ENCODE data around the gene TRA2B.

The TRA2B gene

GRCh38 chr3:185949515-185949914, 11.7 kb upstream of the TRA2B start:
- no peak for DNase-seq

DNA sequence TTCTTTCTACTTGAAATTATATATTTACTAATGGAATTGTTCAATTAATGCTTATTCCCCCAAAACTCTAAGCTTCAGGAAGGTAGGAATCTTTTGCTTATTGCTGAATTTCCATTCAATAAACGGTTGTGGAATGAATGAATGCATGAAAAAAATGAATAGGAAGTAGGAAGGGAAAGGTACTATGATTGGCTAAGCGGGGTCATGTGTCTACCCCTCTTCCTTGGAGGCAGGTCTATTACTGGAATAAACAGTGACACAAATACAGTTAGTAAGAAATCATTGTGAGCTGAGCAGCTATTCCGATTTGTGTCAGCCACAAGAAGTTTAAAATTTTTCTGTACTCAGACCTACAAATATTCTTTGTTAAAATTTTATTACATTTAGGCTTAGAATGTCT, 10.5 kb upstream of the TRA2B start:
- no peak for DNase-seq

DNA sequence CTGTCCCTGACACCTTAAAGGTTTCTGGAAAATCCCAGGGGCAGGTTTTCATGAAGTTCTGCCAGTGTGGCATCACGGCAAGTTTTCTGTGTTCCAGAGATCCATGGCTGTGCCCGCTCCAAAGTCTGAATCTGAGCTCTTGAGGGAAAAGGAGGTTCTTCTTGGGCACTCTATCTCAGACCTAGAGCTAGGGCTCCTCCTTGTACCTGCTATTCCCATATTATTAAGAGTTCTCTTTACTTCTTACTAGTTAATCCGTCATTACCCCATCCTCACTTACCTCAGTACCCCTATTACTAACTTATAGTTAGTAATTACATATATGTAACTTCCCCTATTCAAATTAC, 5.9 kb upstream of the TRA2B start:
- no peak for DNase-seq

GRCh38 chr3:185942907-185943759, 5.3 kb upstream of the TRA2B start:
- peak; percentile 81 for DNase-seq

- no peak for DNase-seq
Measured at GRCh38 chr3:185942396-185942795, 4.6 kb upstream of the TRA2B start.

GRCh38 chr3:185940951-185941350, 3.1 kb upstream of the TRA2B start:
- DNase-seq, result no peak

DNA sequence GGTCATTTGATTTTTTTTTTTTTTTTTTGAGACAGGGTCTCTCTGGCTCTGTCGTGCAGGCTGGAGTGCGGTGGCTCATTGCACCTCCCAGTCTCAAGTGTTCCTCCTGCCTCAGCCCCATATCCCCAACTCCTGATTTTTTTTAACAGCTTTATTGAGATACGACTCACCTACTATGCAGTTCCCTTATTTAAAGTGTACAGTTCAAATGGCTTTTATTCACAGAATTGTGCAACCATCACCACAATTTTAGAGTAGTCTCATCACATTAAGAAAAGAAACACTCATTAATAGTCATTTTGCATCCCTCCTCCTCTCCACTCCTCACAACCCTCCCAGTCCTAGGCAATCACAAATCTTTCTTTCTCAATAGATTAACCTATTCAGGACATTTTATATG, 1.9 kb upstream of the TRA2B start:
- no peak for DNase-seq

DNA sequence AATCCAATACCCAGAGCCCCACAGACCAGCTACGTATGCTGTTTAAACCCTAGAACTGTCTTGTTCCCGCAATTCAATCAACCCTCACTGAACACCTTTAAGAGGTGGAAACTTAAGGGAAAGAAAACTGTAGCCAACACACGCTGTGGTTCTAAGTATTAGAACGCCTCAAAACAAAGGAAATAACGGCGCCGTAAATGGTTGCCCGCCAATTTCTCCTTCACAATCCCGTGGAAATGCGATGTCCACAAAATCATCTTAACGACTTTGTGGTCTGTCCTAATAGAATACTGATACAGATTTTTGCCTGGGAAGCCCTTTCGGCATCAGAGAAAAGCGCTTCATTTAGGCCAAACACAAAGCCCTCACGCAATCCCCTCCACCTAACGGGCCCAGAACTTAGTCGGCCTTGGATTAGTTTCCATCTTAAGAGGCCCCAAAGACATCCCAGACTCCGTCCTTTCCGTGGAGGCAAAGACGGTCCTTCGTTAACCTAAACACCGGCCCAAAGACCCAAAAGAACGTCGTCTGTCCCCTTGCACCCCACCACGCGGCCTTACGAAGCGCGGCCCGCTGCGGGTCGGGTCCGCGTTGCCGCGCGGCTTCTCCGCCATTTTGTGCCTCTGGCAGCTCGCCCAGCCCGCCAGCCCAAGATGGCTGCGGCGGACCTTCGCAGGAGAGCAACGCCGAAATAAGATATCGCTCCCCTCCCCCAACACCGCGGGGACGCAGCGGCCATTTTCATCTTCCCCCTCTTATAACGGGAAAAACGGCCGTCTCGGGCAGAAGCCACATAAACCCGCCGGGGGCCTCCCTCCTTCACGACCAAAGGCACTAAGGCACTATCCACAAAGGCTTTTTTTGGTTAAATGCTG, 763 bp downstream of the TRA2B start:
- peak; percentile 73 for DNase-seq

GRCh38 chr3:185936273-185936629, 1.6 kb downstream of the TRA2B start:
- no peak for DNase-seq

DNA sequence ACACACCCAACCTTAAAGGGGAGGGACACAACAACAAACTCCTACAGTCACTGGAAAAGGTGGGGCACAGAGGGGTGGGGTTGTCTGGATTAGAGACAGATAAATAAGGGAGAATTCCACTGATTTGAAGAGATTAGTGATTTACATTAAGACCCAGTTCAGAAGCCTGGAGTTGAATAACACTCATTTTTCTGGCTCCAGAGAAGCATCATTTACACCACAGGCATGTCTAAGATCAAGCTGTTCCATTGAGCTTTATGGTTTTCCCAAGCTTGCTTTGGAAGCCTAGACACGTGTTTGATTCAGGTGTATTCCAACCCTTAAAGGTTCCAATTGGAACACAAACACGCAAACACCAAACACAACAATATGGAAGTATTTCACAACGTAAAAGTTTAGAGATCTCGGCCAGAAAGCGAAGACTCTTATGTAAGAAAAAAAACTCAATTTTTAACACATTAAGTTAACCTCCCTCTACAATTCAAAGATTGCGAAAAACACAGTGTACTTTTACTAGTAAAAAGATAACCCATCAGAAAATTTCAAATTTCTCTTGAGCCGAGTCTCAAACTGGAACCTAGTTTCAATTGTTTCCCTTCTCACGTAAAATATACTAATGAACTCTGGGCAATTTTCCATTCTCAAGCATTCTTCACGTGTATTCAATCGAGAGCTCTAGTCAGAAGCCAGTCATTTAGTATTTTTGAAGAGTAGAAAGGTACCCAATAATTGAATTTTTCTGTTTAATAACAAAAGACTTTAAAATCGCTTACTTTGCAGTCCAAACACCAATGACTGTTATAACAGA, 2.1 kb downstream of the TRA2B start:
- DNase-seq, result no peak

DNA sequence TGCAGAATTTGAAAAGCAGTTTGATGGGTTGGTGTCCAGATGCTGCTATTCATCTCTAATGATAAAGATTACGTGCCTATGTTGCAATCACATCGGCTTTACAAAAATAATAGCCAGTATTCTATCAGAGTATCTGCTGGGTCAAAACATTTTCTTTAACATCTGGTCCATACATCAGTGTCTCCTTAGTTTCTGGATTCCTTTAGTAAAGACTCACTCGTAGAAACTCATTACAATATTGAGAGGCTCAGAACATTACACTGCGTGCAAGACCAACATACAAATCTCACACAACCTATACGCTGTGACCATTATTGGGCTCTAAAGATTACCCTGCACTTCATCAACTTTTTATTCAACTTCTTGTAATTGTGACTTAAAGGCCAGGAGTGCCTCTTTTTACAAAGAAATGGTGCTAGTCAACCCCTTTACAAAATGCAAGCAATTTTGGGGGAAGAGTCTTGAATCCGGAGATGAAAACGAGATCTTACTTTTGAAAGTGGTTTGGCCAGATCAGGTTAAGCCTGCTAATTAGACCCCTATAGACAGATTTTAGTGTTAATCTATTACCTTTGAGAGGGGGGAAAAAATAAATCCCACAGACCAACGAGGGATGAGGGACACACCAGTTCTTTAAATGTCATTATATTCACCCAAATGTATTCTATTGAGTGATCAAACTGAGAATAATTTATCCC, 2.9 kb downstream of the TRA2B start:
- no peak for DNase-seq

DNA sequence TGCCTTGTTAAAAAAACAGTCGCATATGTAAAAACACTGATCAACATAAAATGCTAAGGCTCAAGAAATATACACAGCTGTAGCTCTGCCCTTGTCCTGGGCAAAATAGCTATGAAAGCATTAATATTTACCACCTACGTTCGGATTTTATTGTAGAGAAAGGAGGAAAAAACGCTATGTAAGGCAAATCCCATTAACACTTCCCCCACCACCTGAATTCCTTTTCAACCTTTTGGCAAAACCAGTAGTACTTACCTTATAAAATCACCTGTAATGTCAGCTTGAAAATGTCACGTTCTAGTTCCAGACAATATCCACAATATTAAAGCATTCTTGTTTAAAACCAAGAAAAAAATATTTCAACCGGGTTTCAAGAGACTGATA, 3.6 kb downstream of the TRA2B start:
- no peak for DNase-seq

DNA sequence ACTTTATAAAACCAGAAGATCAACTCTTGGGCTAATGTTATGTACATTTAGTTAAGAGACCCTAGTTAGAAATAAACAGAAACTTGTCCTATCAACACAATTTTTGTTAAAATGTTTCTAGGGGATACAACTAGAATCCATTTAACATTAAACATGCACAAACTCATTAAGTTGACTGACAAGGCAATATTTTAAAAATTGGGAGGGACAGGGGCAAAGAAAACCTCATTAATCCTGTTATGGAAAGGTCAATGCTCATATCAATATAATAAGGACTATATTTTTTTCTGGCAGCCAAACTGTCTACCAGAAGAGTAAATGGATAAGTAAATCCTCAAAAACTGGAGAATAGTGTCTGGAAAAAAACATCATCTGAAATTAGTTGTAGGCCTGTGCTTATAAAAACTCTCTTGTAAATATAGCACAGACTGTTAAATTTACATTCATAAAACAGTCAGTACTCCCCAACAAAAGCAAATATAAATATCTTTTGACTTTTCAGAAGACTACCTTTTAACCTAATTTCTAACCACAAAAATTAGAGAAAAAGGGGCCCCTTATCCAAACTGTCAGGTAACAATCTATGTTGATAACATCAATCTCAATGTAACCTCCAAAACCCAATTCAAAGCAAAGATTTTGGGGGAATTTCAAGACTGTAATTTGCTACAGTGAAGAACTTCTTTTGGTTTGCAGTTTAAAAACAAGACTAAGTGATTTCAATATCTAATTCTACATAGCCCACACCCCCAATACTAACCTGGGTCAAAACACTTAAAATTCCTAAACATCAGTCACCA, 4.2 kb downstream of the TRA2B start:
- DNase-seq, result no peak

GRCh38 chr3:185931777-185932612, 5.8 kb downstream of the TRA2B start:
- DNase-seq, result no peak

GRCh38 chr3:185930393-185931107, 7.3 kb downstream of the TRA2B start:
- no peak for DNase-seq

DNA sequence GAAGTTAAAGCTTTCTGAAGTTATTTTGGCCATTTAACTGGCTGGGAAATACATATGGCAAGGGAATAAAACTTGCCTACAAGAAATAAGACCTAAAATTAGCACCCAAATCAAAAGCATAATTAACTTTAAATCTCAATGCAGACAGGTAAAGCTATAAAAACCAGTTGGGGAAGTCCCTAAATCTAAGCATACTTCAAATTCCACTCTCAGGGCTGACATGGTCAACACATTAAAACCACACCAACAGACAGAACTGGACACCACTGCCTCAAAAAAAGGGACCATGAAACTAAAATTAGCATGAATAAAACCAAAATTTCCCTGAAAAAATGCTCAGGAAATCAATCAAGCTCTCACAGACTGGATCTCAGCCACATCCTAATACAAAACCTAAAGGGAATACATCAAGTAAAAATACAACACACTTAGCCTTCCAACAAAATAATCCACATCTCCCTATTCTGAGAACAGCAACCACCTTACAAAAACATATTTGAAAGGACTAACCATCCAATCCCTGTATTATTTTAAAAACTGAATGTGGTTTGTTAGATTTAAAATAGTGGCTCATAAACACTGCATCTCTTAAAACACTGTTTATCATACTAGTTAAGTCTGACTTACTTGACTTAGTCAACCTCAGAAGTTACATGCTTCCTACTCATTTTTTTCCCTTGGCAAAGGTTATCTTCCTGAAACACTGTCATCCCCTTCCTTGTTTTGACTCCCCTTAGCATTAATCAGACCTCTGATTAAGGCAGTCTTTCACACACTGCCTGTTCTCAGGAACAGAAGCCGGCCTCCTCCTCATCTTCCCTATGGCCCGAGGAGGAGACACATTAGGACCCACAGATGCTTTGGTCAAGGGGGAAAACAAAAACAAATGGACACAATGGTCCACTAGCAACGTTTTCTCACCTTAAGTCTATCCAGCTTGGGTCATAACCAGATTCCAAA, 8.3 kb downstream of the TRA2B start:
- no peak for DNase-seq

DNA sequence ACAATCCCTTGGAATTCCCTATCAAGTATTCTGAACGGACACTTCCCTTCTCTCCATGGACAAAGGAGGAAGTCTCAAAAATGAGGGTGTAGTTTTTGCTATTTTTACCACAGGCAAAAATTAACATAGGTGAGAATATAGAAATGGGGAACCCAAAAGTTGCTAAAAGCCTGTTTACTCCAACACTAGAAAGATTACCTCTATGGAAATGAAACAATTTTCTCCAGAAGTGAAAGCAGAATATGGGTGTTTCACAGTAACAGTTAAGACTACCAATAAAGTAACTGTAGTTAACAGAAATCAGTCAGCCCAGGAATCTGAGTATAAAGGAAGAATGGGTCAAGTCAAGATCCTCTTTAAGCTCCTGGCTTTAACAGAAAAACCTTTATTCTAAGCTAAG, 9.3 kb downstream of the TRA2B start:
- DNase-seq, result no peak

GRCh38 chr3:185927501-185928200, 10.2 kb downstream of the TRA2B start:
- no peak for DNase-seq

All from SHP77 treated with DMSO at 0.1 percent for 48 hours (cell line).